Measurements from ENCODE around the gene MAP1B.

DNA sequence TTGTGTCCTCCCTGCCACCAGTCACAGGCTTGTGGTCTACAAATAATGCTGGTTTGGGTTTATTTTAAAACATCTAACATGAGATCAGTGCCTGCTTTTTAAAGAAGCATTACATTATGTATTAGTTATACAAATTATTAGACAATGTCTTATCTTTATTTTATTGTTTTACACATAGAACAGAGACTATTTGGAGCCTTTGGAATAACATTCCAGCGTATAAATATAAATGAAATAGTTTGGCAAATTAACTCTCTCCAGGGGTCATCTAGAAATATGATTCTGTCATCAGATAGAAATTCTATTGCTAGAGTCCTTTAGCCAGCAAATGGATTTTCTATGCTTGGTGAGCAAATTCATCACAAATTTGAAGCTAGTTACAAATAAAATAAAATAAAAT is 22.4 kb downstream of the MAP1B start:
- TF ChIP-seq, protein P1, sequence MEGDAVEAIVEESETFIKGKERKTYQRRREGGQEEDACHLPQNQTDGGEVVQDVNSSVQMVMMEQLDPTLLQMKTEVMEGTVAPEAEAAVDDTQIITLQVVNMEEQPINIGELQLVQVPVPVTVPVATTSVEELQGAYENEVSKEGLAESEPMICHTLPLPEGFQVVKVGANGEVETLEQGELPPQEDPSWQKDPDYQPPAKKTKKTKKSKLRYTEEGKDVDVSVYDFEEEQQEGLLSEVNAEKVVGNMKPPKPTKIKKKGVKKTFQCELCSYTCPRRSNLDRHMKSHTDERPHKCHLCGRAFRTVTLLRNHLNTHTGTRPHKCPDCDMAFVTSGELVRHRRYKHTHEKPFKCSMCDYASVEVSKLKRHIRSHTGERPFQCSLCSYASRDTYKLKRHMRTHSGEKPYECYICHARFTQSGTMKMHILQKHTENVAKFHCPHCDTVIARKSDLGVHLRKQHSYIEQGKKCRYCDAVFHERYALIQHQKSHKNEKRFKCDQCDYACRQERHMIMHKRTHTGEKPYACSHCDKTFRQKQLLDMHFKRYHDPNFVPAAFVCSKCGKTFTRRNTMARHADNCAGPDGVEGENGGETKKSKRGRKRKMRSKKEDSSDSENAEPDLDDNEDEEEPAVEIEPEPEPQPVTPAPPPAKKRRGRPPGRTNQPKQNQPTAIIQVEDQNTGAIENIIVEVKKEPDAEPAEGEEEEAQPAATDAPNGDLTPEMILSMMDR (IDR thresholded peaks at IDR 0.05; ENCODE audit: borderline replicate concordance, extremely low read depth, low read length, poor library complexity, severe bottlenecking), result no peak
- no peak for TF ChIP-seq EZH2 (IDR thresholded peaks at IDR 0.05; ENCODE audit: borderline replicate concordance, low read depth, low read length, severe bottlenecking)
